ENCODE measurements around the gene ARSJ. TPM values are rescaled to one million over a fixed set of nuclear protein-coding genes. Genes with fewer than 3 reads are reported as not detected.

ARSJ gene
- total RNA-seq, 1 donor from 2014 or later: not detected

GRCh38 chr4:113962719-113963265 lies 16.7 kb downstream of the ARSJ start:
- H3K9me3 Mint-ChIP-seq: peaks cover 11% of the 10 kb centered on the region
- DNase-seq (no peak), ATAC-seq (ENCODE audit: low read depth) (no peak)
- H3K27ac Mint-ChIP-seq: no peak overlapping the region
- no peak overlapping the region for H3K4me3 Mint-ChIP-seq
- ChIA-PET CTCF (no interaction called here), POLR2A (no interaction called here)
- H3K4me1 Mint-ChIP-seq: no peaks in the 10 kb centered on the region
- H3K36me3 Mint-ChIP-seq (ENCODE audit: low read depth): no peaks in the 10 kb centered on the region
- intact Hi-C loops (cut with micrococcal nuclease): no loop called here
- TF ChIP-seq CTCF (IDR thresholded peaks at IDR 0.05): no peak
- H3K27me3 Mint-ChIP-seq: peaks cover 14% of the 10 kb centered on the region

- ChIA-PET CTCF (no interaction called here), POLR2A (no interaction called here)
- DNase-seq (no peak), ATAC-seq (ENCODE audit: low read depth) (no peak)
- Mint-ChIP-seq H3K4me1 (no peaks in the 10 kb centered on the region), H3K4me3 (no peak overlapping the region), H3K27me3 (peaks cover 18% of the 10 kb centered on the region), H3K36me3 (ENCODE audit: low read depth) (no peaks in the 10 kb centered on the region), H3K9me3 (peaks cover 11% of the 10 kb centered on the region), H3K27ac (no peak overlapping the region)
- intact Hi-C loops (cut with micrococcal nuclease): no loop called here
- no peak for TF ChIP-seq CTCF (IDR thresholded peaks at IDR 0.05)
Observed at GRCh38 chr4:113962016-113962347, 17.5 kb downstream of the ARSJ start.

GRCh38 chr4:113960684-113961321 lies 18.6 kb downstream of the ARSJ start:
- intact Hi-C loops (cut with micrococcal nuclease): no loop called here
- CTCF ChIA-PET: no interaction called here
- DNase-seq (no peak), ATAC-seq (ENCODE audit: low read depth) (no peak)
- Mint-ChIP-seq H3K4me3 (no peak overlapping the region), H3K4me1 (no peaks in the 10 kb centered on the region), H3K9me3 (peaks cover 11% of the 10 kb centered on the region), H3K27me3 (peaks cover 24% of the 10 kb centered on the region), H3K27ac (no peak overlapping the region), H3K36me3 (ENCODE audit: low read depth) (no peaks in the 10 kb centered on the region)
- no peak for TF ChIP-seq CTCF (IDR thresholded peaks at IDR 0.05)
- POLR2A ChIA-PET: no interaction called here

GRCh38 chr4:113959539-113959937 lies 19.9 kb downstream of the ARSJ start:
- ChIA-PET CTCF (no interaction called here), POLR2A (no interaction called here)
- Mint-ChIP-seq H3K27me3 (peaks cover 26% of the 10 kb centered on the region), H3K4me1 (no peaks in the 10 kb centered on the region), H3K9me3 (peaks cover 11% of the 10 kb centered on the region), H3K4me3 (no peak overlapping the region), H3K27ac (no peak overlapping the region), H3K36me3 (ENCODE audit: low read depth) (no peaks in the 10 kb centered on the region)
- ATAC-seq (ENCODE audit: low read depth) (no peak), DNase-seq (no peak)
- TF ChIP-seq CTCF (IDR thresholded peaks at IDR 0.05): no peak
- intact Hi-C loops (cut with micrococcal nuclease): no loop called here

- POLR2A ChIA-PET: no interaction called here
- CTCF ChIA-PET: no interaction called here
- intact Hi-C loops (cut with micrococcal nuclease): no loop called here
- no peak for DNase-seq
- peaks cover 11% of the 10 kb centered on the region for H3K9me3 Mint-ChIP-seq
- H3K4me1 Mint-ChIP-seq: no peaks in the 10 kb centered on the region
- no peaks in the 10 kb centered on the region for H3K36me3 Mint-ChIP-seq (ENCODE audit: low read depth)
- TF ChIP-seq CTCF (IDR thresholded peaks at IDR 0.05): no peak
- no peak overlapping the region for H3K4me3 Mint-ChIP-seq
- peaks cover 26% of the 10 kb centered on the region for H3K27me3 Mint-ChIP-seq
- H3K27ac Mint-ChIP-seq: no peak overlapping the region
- ATAC-seq (ENCODE audit: low read depth): no peak
Observed at GRCh38 chr4:113958766-113959538, 20.5 kb downstream of the ARSJ start.

Data from activated B cell treated with CpG ODN at 0.5 μM for 24 hours (primary cell).